B cell (primary cell): ENCODE measurements around the gene TLE3. TPM values are rescaled to one million over a fixed set of nuclear protein-coding genes. Genes with fewer than 3 reads are reported as not detected.

ENCODE experiments used
- ATAC-seq: fragments of 200-7000 bp; cut with Tn5 transposase; one replicate; pipeline ENCODE4 v1.10.0; 2021; ENCODE audit warnings: low read depth, mild to moderate bottlenecking, moderate number of reproducible peaks, moderate library complexity
- CTCF ChIA-PET: fragments of 350-600 bp; sonication (Branson Sonifier 250); formaldehyde crosslinking; loops from one replicate; lab custom pipeline; 2021; ENCODE audit warnings: antibody characterized with exemption, inconsistent platforms; lab: Charles Lee
- POLR2A ChIA-PET: fragments of 350-600 bp; sonication (Branson Sonifier 250); formaldehyde crosslinking; loops from one replicate; lab custom pipeline; 2021; ENCODE audit warnings: antibody characterized with exemption; lab: Charles Lee
- DNase-seq: peaks from one replicate; pipeline ENCODE4 v3.0.0; 2013
- H2AFZ ChIP-seq: 2 replicates; pipeline ENCODE4 v1.6.1; 2012; ENCODE audit warnings: mild to moderate bottlenecking, low read depth, low read length; ENCODE audit not compliant: insufficient read depth, poor library complexity, severe bottlenecking
- H3K27ac ChIP-seq, 2 donors: 1 replicate in 1 of 2; 2 replicates in 1 of 2; pipeline ENCODE4 v1.5.1; 2012 to 2013; ENCODE audit warnings: low read length in 2 of 2, mild to moderate bottlenecking in 2 of 2, moderate library complexity in 1 of 2
- H3K27me3 ChIP-seq, 4 experiments: fragments of 200-600 bp in 1 of 4; sonication (generic) in 1 of 4; replicated peaks in 1 of 4; 1 replicate in 2 of 4; 2 replicates in 2 of 4; pipeline versions ENCODE4 v1.6.1 to v1.7.0; 2013 to 2016; ENCODE audit warnings: low read length in 3 of 4, mild to moderate bottlenecking in 2 of 4, mixed read lengths in 1 of 4, moderate library complexity in 1 of 4; ENCODE audit not compliant: insufficient read depth in 4 of 4, control insufficient read depth in 3 of 4; ENCODE audit errors: control extremely low read depth in 1 of 4
- H3K36me3 ChIP-seq, 2 experiments: replicated peaks in 1 of 2; 1 replicate in 1 of 2; 2 replicates in 1 of 2; pipeline versions ENCODE4 v1.6.1 to v1.7.1; 2013; ENCODE audit warnings: low read length in 1 of 2; ENCODE audit not compliant: insufficient read depth in 2 of 2, control insufficient read depth in 1 of 2; ENCODE audit errors: control extremely low read depth in 1 of 2, extremely low read depth in 1 of 2
- H3K4me1 ChIP-seq, 2 donors: fragments of 200-600 bp in 1 of 2; sonication (generic) in 1 of 2; 1 replicate in 1 of 2; 2 replicates in 1 of 2; pipeline versions ENCODE4 v1.5.1 to v1.6.1; 2013 to 2017; ENCODE audit warnings: low read length in 2 of 2; ENCODE audit not compliant: control insufficient read depth in 2 of 2, insufficient read depth in 2 of 2
- H3K4me2 ChIP-seq: replicated peaks from 2 replicates; pipeline ENCODE3; 2012; ENCODE audit warnings: mild to moderate bottlenecking, low read depth, low read length; ENCODE audit not compliant: poor library complexity, severe bottlenecking
- H3K4me3 ChIP-seq, 5 experiments: fragments of 200-600 bp in 1 of 5; sonication (generic) in 1 of 5; 1 replicate in 3 of 5; 2 replicates in 2 of 5; pipeline versions ENCODE4 v1.5.1 to v1.7.0; 2011 to 2016; ENCODE audit warnings: low read length in 4 of 5, mild to moderate bottlenecking in 4 of 5, low read depth in 2 of 5, control low read depth in 1 of 5, moderate library complexity in 1 of 5; ENCODE audit not compliant: insufficient read depth in 1 of 5; ENCODE audit errors: control extremely low read depth in 1 of 5, extremely low read depth in 1 of 5
- H3K79me2 ChIP-seq: fragments of 200-600 bp; sonication (generic); one replicate; pipeline ENCODE4 v1.6.0; 2016; ENCODE audit warnings: low read length; ENCODE audit not compliant: control insufficient read depth, insufficient read depth
- H3K9ac ChIP-seq: fragments of 200-600 bp; sonication (generic); 2 replicates; pipeline ENCODE4 v1.6.1; 2017; ENCODE audit warnings: mild to moderate bottlenecking, low read length, moderate library complexity
- H3K9me3 ChIP-seq, 3 donors: one replicate each; pipeline versions ENCODE4 v1.6.1 to v1.7.1; 2013; ENCODE audit warnings: low read length in 2 of 3; ENCODE audit not compliant: control insufficient read depth in 2 of 3, insufficient read depth in 1 of 3; ENCODE audit errors: control extremely low read depth in 1 of 3
- H4K20me1 ChIP-seq: 2 replicates; pipeline ENCODE4 v1.6.0; 2012; ENCODE audit warnings: mild to moderate bottlenecking, low read length; ENCODE audit not compliant: insufficient read depth, control insufficient read depth, poor library complexity, severe bottlenecking
- H3K27ac Mint-ChIP-seq: one replicate; pipeline ENCODE4 v1.8.0; 2021; ENCODE audit warnings: mixed read lengths
- H3K27me3 Mint-ChIP-seq: one replicate; pipeline ENCODE4 v1.8.0; 2021; ENCODE audit warnings: mixed read lengths
- H3K4me1 Mint-ChIP-seq: one replicate; pipeline ENCODE4 v1.8.0; 2021; ENCODE audit warnings: mixed read lengths
- H3K4me3 Mint-ChIP-seq: one replicate; pipeline ENCODE4 v1.8.0; 2021; ENCODE audit warnings: mixed read lengths
- H3K9me3 Mint-ChIP-seq: one replicate; pipeline ENCODE4 v1.8.0; 2022; ENCODE audit warnings: mixed read lengths; ENCODE audit not compliant: insufficient read depth
- CTCF ChIP-seq: fragments of 200-600 bp; IDR thresholded peaks from one replicate; pipeline ENCODE4 v1.8.0; 2022; ENCODE audit warnings: antibody characterized with exemption, mild to moderate bottlenecking
- EZH2 ChIP-seq: IDR thresholded peaks from 2 replicates; pipeline ENCODE4 v1.6.1; 2012; ENCODE audit warnings: borderline replicate concordance, low read depth, mild to moderate bottlenecking, moderate library complexity, low read length; ENCODE audit not compliant: insufficient read depth, poor library complexity, severe bottlenecking
- WGBS: methylation state at CpG from one replicate; pipeline ENCODE4 v1.1.5; 2013; ENCODE audit warnings: missing lambda C conversion rate; ENCODE audit not compliant: insufficient coverage; 5-methylcytosine and 5-hydroxymethylcytosine counted together
- intact Hi-C: fragments of 100-400 bp; cut with micrococcal nuclease; formaldehyde crosslinking; loops from one replicate; pipeline ENCODE4 v1.10.0; 2022
- polyA plus RNA-seq: library from polyadenylated mRNA; depleted of rRNA; stranded (reverse); fragments of >200 nt; gene quantifications from 2 replicates; pipeline ENCODE4 v1.2.3, GENCODE V29; 2012
- total RNA-seq, 2 donors: library from RNA; stranded (reverse); fragments of 120-200 nt in 1 of 2; gene quantifications; 1 replicate in 1 of 2; 2 replicates in 1 of 2; pipeline versions ENCODE4 v1.2.3 to v1.2.4, GENCODE V29; 2013 to 2022

TLE3 gene
- total and polyA plus RNA-seq, 2 donors (not counting 1 experiment from before 2014, with no cell fraction given): 187 to 278 TPM

GRCh38 chr15:70118599-70118998 lies 20.9 kb upstream of the TLE3 start:
- no peak for DNase-seq
- no peak overlapping the region for H3K9ac ChIP-seq
- no peak overlapping the region for H3K4me2 ChIP-seq
- H3K4me3 Mint-ChIP-seq: no peak overlapping the region
- H3K36me3 ChIP-seq: no peaks in the 10 kb centered on the region
- no peaks in the 10 kb centered on the region for H3K9me3 Mint-ChIP-seq
- H3K9me3 ChIP-seq: peaks cover 0 to 4% (median 0%) of the 10 kb centered on the region in 3 donors
- no peak overlapping the region for H3K4me3 ChIP-seq
- H3K79me2 ChIP-seq: no peaks in the 10 kb centered on the region
- H2AFZ ChIP-seq: no peak overlapping the region
- no peak overlapping the region for H3K27ac ChIP-seq
- H3K27me3 ChIP-seq: peaks cover 0 to 19% (median 8%) of the 10 kb centered on the region in 4 experiments
- ATAC-seq: no peak
- CTCF ChIA-PET: no interaction called here
- H3K27me3 Mint-ChIP-seq: peaks cover 33% of the 10 kb centered on the region
- peaks cover 0 to 2% of the 10 kb centered on the region in 2 donors for H3K4me1 ChIP-seq
- peaks cover 6% of the 10 kb centered on the region for H3K4me1 Mint-ChIP-seq
- intact Hi-C loops: no loop called here
- WGBS: 100% methylated on average over 1 of the region's 3 CpGs
- no peaks in the 10 kb centered on the region for H4K20me1 ChIP-seq
- POLR2A ChIA-PET: no interaction called here
- TF ChIP-seq EZH2 (no peak), CTCF (no peak)
- H3K27ac Mint-ChIP-seq: no peak overlapping the region

- Histone ChIP-seq H3K4me1 (peaks cover 0 to 8% of the 10 kb centered on the region in 2 donors), H3K36me3 (no peaks in the 10 kb centered on the region), H3K4me2 (no peak overlapping the region), H3K27ac (no peak overlapping the region), H3K9me3 (peaks cover 0 to 9% (median 2%) of the 10 kb centered on the region in 3 donors), H3K27me3 (peaks cover 0 to 24% (median 9%) of the 10 kb centered on the region in 4 experiments), H2AFZ (no peak overlapping the region), H3K4me3 (no peak overlapping the region), H4K20me1 (no peaks in the 10 kb centered on the region), H3K9ac (no peak overlapping the region), H3K79me2 (no peaks in the 10 kb centered on the region)
- Mint-ChIP-seq H3K4me3 (no peak overlapping the region), H3K9me3 (no peaks in the 10 kb centered on the region), H3K4me1 (peaks cover 8% of the 10 kb centered on the region), H3K27me3 (peaks cover 33% of the 10 kb centered on the region), H3K27ac (no peak overlapping the region)
- intact Hi-C loops: no loop called here
- ChIA-PET POLR2A (no interaction called here), CTCF (no interaction called here)
- 69% methylated on average over 2 of the region's 3 CpGs for WGBS
- no peak for DNase-seq
- no peak for ATAC-seq
- TF ChIP-seq EZH2 (no peak), CTCF (no peak)
These were observed 18.6 kb upstream of the TLE3 start for GRCh38 chr15:70116317-70116716.
